ENCODE data around the gene TMEM184C. TPM values are rescaled to one million over a fixed set of nuclear protein-coding genes. Genes with fewer than 3 reads are reported as not detected.

TMEM184C gene
- total RNA-seq, 1 donor from 2014 or later: 34.7 TPM

DNA sequence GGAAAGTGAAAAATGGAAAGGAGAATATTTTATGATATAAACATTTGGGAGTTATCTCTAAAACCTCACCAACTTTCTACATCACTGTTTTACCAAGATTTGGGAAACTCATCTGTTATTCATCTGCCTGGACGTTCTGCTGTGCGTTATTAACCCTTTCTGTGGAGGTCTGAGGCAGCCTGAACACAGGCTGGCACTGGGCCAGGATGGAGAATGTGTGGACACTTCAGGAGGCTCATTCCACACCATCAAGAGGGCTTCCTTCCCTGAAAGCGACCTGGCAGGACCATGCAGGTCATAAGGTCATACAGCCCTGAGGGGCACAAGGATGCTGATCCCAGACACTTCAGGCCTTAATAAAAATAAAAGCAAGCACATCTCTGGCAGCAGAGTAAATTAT lies 31.2 kb upstream of the TMEM184C start:
- Mint-ChIP-seq H3K36me3 (peaks cover 21% of the 10 kb centered on the region), H3K4me1 (peaks cover 49% of the 10 kb centered on the region), H3K4me3 (no peak overlapping the region), H3K27me3 (ENCODE audit: low read depth) (no peaks in the 10 kb centered on the region), H3K9me3 (peaks cover 22% of the 10 kb centered on the region), H3K27ac (peak overlapping the region; percentile 16)
- no peak for DNase-seq (ENCODE audit: low spot score in 2 of 2, unreplicated experiment in 2 of 2)
- TF ChIP-seq, protein P1, sequence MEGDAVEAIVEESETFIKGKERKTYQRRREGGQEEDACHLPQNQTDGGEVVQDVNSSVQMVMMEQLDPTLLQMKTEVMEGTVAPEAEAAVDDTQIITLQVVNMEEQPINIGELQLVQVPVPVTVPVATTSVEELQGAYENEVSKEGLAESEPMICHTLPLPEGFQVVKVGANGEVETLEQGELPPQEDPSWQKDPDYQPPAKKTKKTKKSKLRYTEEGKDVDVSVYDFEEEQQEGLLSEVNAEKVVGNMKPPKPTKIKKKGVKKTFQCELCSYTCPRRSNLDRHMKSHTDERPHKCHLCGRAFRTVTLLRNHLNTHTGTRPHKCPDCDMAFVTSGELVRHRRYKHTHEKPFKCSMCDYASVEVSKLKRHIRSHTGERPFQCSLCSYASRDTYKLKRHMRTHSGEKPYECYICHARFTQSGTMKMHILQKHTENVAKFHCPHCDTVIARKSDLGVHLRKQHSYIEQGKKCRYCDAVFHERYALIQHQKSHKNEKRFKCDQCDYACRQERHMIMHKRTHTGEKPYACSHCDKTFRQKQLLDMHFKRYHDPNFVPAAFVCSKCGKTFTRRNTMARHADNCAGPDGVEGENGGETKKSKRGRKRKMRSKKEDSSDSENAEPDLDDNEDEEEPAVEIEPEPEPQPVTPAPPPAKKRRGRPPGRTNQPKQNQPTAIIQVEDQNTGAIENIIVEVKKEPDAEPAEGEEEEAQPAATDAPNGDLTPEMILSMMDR (IDR thresholded peaks at IDR 0.05; ENCODE audit: unreplicated experiment): no peak

DNA sequence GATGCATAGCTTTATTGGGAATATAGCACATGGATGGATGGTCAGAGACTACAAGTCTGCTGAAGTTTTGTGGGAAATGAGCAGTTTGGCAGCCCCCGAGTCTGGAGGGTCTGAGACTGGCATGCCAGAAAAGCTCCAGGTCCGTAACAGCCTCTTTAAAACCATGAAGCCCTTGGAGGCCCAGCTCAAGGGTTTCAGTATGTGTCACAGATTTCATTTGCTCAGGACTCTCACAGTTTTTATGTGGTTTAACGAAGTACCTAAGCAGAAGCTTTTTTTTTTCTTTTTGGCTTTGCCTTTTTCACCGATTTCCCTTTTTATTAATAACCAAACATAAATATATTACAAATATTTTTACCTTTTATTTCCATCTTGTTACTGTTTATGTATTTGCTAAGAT lies 30.6 kb upstream of the TMEM184C start:
- Mint-ChIP-seq H3K4me1 (peaks cover 54% of the 10 kb centered on the region), H3K4me3 (no peak overlapping the region), H3K27me3 (ENCODE audit: low read depth) (no peaks in the 10 kb centered on the region), H3K27ac (no peak overlapping the region), H3K36me3 (peaks cover 21% of the 10 kb centered on the region), H3K9me3 (peaks cover 22% of the 10 kb centered on the region)
- DNase-seq (ENCODE audit: low spot score in 2 of 2, unreplicated experiment in 2 of 2): no peak
- TF ChIP-seq, protein P1 (IDR thresholded peaks at IDR 0.05; ENCODE audit: unreplicated experiment): no peak

DNA sequence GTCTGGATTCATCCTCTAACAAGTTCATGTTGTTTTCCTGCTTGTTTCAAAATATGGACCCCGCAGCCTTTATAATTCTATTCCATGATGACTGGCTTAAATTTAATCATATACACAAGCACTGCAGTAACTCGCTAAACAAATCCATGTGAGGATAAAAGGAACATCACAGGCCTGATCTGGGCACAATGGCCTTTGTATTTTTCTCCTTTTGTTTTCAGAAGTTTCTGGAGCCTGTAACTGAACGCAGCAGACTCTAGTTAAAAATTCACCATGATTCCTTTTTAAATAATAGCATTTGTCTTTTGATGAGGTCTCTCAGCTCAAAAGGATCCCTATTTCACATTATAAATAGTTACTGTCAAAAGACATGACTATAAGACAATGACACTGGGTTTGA lies 30.2 kb upstream of the TMEM184C start:
- peaks cover 21% of the 10 kb centered on the region for H3K36me3 Mint-ChIP-seq
- TF ChIP-seq, protein P1 (IDR thresholded peaks at IDR 0.05; ENCODE audit: unreplicated experiment): no peak
- H3K4me3 Mint-ChIP-seq: no peak overlapping the region
- H3K27ac Mint-ChIP-seq: peak overlapping the region; percentile 53
- H3K27me3 Mint-ChIP-seq (ENCODE audit: low read depth): no peaks in the 10 kb centered on the region
- H3K9me3 Mint-ChIP-seq: peaks cover 22% of the 10 kb centered on the region
- peaks cover 50% of the 10 kb centered on the region for H3K4me1 Mint-ChIP-seq
- DNase-seq (ENCODE audit: low spot score in 2 of 2, unreplicated experiment in 2 of 2): no peak

DNA sequence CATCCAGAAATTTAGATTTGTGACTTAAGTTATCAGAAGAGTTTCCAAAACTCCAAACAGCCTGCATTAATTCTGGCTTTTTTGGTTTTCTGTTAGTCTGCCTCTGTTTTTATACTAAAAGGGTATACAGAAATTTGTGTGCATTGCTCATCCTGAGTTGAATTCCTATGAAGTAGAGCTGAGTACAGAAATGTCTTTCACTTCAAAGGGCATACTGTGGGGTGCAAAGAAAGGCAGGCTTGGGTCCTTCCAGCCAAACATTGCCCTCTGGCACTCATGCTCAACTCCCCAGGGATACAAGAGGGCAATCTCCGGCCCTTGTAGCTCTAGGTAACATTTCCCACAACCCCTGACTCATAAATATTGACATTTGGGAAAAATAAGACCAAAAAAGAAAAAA lies 27.6 kb upstream of the TMEM184C start:
- Mint-ChIP-seq H3K4me3 (no peak overlapping the region), H3K27ac (peak overlapping the region; percentile 89), H3K4me1 (peaks cover 42% of the 10 kb centered on the region), H3K27me3 (ENCODE audit: low read depth) (no peaks in the 10 kb centered on the region), H3K9me3 (peaks cover 23% of the 10 kb centered on the region), H3K36me3 (peaks cover 19% of the 10 kb centered on the region)
- DNase-seq (ENCODE audit: low spot score in 2 of 2, unreplicated experiment in 2 of 2): no peak
- TF ChIP-seq, protein P1 (IDR thresholded peaks at IDR 0.05; ENCODE audit: unreplicated experiment): no peak

DNA sequence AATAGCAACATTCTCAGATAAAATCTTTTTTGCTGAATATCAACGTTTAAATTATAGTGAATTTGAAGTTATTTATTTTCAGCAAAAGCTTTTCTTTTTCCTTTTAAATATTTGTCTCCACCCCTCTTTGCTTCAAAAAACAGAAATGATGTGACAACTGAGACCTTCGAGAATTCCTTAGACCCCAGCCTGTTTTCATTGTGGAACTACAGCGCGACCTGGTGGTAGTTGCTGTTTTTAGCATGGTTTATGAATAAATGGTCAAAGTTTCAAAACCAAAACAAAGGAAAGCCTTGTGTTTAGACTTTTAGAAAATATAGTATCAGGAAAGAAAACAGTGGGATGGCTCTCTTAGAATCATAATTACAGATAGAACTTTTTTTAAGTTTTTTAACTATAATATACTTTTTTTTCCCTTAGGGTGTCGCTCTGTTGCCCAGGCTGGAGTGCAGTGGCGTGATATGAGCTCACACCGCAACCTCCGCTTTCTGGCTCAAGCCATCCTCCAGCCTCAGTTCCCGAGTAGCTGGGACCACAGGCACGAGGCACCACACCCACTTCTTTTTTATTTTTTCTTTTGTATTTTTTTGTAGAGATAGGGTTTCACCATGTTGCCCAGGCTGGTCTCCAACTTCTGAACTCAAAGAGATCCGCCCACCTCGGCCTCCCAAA lies 26.8 kb upstream of the TMEM184C start:
- H3K36me3 Mint-ChIP-seq: peaks cover 15% of the 10 kb centered on the region
- peaks cover 42% of the 10 kb centered on the region for H3K4me1 Mint-ChIP-seq
- DNase-seq (ENCODE audit: low spot score in 2 of 2, unreplicated experiment in 2 of 2): peak; percentile 35 to 77
- H3K9me3 Mint-ChIP-seq: peaks cover 18% of the 10 kb centered on the region
- H3K27me3 Mint-ChIP-seq (ENCODE audit: low read depth): no peaks in the 10 kb centered on the region
- TF ChIP-seq, protein P1 (IDR thresholded peaks at IDR 0.05; ENCODE audit: unreplicated experiment): peak; percentile 80
- peak overlapping the region; percentile 81 for H3K27ac Mint-ChIP-seq
- H3K4me3 Mint-ChIP-seq: no peak overlapping the region
